GM12801 (cell line): Measurements from ENCODE around the gene DUSP21.

Experiments
- TF ChIP-seq, protein P1 (sequence below): IDR thresholded peaks from one replicate; pipeline ENCODE4 v1.5.1; 2011; ENCODE audit warnings: control low read depth; ENCODE audit not compliant: insufficient read length; ENCODE audit errors: extremely low read depth

The DUSP21 gene

DNA sequence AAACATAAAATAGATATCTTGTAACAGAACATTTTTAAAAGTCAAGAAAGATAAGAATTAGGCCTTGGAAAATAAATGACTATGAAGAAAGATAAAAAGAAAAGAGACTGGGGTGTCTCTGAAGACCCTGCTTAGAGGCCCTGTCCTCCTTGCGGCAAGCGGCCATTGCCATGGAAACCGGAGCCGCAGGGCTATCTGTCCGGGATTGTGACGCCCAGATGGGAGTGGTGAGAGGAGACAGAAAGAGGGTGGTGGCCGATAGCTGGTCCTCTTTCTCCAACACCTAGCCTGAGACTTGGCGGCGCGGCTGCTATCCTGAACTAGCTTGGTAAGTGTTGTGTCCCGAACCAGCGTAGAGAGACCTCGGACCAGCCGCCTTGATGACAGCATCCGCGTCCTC lies at the start of gene DUSP21:
TSS of gene DUSP21 (plus strand) at position 269 of the 400 bp plus-strand sequence. CDS start at position 381, 112 bp downstream.
- TF ChIP-seq, protein P1, sequence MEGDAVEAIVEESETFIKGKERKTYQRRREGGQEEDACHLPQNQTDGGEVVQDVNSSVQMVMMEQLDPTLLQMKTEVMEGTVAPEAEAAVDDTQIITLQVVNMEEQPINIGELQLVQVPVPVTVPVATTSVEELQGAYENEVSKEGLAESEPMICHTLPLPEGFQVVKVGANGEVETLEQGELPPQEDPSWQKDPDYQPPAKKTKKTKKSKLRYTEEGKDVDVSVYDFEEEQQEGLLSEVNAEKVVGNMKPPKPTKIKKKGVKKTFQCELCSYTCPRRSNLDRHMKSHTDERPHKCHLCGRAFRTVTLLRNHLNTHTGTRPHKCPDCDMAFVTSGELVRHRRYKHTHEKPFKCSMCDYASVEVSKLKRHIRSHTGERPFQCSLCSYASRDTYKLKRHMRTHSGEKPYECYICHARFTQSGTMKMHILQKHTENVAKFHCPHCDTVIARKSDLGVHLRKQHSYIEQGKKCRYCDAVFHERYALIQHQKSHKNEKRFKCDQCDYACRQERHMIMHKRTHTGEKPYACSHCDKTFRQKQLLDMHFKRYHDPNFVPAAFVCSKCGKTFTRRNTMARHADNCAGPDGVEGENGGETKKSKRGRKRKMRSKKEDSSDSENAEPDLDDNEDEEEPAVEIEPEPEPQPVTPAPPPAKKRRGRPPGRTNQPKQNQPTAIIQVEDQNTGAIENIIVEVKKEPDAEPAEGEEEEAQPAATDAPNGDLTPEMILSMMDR = no peak

DNA sequence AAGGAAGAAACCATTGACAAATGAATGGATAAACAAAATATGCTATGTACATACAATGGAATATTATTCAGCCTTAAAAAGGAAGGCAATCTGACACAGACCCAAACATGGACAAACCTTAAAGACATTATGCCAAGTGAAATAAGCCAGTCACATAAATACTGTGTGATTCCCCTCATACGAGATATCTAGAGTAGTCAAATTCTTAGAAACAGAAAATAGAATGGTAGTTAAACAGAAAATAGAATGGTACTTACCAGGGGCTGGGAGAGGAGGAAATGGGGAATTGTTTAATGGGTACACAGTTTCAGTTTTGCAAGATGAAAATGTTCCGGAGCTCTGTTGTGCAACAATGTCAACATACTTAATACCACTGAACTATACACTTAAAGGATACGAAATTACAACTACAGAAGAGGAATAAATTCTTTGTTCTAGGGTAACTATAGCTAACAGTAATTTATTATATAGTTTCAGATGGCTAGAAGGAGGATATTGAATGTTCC lies 47.8 kb upstream of the DUSP21 start:
- TF ChIP-seq, protein P1 = no peak

DNA sequence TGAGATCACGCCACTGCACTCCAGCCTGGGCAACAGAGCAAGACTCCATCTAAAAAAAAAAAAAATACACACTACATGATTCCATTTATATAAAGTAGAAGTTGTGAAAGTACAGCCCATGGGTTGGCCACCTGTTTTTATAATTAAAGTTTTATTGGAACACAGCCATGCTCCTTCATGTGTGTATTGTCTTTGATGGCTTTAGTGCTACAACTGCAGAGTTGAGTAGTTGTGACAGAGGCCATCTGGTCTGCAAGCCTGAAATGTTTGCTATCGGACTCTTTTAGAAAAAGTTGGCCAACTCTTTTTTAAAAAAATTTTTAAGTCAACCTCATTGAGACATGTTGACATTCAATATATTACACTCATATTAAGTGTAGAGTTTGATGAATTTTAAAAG lies 41.2 kb upstream of the DUSP21 start:
- TF ChIP-seq, protein P1 = no peak

DNA sequence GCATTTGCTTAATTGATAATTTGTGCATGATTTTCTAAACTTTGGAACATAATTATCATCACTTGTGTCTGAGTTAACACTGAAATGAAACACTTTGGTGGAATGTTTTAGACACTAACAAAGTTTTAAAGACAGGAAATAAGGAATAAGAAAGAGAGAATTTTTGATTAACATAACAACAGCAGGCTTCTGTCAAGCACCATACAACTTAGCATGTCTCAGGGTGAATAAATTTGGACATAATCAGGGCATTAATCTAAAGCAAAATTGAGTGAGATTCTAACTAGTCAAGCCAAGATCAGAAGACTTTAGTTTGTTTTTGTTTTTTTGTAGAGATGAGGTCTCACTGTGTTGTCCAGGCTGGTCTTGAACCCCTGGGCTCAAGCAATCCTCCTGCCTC lies 28.1 kb upstream of the DUSP21 start:
- TF ChIP-seq, protein P1 = no peak

DNA sequence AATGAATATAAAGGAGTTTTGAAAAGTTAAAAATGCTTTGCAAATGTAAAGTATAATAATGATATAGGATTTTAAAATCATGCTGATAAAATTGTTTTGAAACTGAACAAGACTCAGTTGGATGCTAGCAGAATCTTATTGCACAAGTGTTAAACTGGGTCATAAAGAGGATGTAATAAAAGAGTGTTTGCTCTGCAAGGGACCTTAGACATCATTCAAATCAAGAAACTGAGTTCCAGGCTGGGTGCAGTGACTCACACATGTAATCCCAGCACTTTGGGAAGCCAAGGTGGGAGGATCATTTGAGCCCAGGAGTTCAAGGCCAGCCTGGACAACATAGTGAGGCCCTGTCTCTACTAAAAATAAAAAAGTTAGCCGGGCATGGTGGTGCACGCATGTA lies 27.5 kb upstream of the DUSP21 start:
- TF ChIP-seq, protein P1 = no peak

DNA sequence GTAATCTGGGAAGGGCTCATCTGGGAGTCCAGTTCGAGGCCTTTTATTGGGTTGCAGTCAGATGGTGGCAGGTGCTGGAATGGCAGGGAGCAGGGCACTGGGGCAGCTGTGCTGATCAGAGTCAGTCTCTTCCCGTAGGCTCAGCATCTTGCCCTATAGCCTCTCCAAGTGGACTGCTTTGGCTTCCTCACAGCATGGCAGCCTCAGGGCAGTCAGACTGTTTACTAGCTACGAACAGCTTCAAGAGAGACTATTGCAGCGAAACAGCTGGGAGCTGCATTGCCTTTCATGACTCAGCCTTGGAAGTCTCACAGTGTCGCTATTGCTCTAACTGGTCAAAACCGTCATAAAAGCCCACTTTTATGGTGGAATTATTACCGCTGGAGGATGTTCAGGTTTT lies 26.8 kb upstream of the DUSP21 start:
- TF ChIP-seq, protein P1 = no peak

DNA sequence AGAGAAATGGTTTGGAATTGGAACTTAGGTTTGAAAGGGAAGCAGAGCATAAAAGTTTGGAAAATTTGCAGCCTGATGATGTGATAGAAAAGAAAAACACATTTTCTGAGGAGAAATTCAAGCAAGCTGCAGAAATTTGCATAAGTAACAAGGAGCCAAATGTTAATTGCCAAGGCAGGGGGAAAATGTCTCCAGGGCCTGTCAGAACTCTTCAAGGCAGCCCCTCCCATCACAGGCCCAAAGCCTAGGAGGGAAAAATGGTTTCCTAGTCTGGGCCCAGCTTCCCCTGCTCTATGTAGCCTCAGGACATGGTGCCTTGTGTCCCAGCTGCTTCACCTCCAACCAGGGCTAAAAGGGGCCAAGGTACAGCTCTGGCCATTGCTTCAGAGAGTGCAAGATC lies 21.2 kb upstream of the DUSP21 start:
- TF ChIP-seq, protein P1 = no peak
